Esophagus squamous epithelium (tissue), 4 donors: ENCODE data around the gene BAHCC1.

Source experiments
- CTCF ChIP-seq, 6 experiments: fragments of 450-650 bp in 4 of 6; fragments of 200-600 bp in 2 of 6; sonication (generic) in 2 of 6; IDR thresholded peaks; one replicate each; pipeline ENCODE4 v1.5.1; 2016 to 2019; ENCODE audit warnings: antibody characterized with exemption in 6 of 6, mild to moderate bottlenecking in 4 of 6, moderate library complexity in 4 of 6
- POLR2A ChIP-seq, 4 donors: fragments of 450-650 bp; IDR thresholded peaks; one replicate each; pipeline ENCODE4 v1.6.1; 2017; ENCODE audit warnings: antibody characterized with exemption in 4 of 4, mild to moderate bottlenecking in 4 of 4, moderate library complexity in 3 of 4

DNA sequence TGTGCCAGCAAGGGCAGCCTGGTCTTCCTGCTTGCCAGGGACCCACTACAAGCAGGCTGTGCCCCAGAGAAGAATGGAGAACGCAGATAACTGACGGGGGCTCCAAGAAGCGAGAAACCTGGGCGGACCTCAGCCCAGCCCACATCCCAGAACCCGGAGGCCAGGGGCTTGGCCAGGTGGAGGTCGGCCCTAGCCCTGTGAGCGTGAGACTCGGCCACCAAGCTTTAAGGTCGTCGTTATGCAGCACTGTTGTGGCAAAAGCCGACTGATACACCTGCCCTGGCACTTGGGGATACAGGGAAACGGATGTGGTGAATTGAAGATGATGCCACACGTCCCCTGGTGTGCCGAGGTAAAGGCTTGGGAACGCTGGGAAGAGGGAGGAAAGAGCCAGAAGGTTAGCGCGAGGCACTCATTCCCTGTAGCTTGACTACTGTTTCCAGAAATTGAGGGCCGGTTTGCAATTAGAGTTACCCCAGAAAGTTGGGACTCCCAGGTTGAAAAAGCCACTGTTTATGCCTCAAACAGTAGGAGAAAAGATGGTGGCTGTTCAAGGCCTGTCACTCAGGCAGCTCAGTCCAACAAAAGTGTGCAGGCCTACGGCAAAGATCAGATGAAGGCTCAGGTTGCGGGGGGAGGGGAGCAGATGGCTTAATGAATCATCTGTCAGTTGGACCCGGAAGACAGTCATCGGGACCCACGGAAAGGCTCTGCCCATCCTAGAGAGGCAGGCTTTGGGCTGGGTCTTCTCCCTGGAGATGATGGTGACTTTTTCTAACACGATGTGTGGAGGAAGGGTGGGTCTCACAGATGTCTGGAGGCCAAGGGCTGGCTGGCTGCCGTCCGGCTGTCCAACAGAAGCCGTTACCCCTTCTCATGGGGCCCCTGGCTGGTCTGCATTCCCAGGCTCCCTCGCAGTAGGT, 45.6 kb upstream of the BAHCC1 start:
- TF ChIP-seq CTCF (IDR thresholded peaks at IDR 0.05) (no peak), POLR2A (IDR thresholded peaks at IDR 0.05) (no peak)
